Body of pancreas (tissue), 4 donors: ENCODE results near the gene KIAA0040. TPM values are rescaled to one million over a fixed set of nuclear protein-coding genes. Genes with fewer than 3 reads are reported as not detected.

Experiments used
- ATAC-seq: fragments of 150-250 bp; one replicate; pipeline ENCODE4 v1.9.1; 2016
- DNase-seq, 4 donors: peaks; one replicate each; pipeline ENCODE4 v3.0.0-alpha.2; 2019
- H3K27ac ChIP-seq, 4 donors: fragments of 200-600 bp; sonication (generic); 1 replicate in 3 of 4; 2 replicates in 1 of 4; pipeline versions ENCODE4 v1.5.1 to v1.6.1; 2016 to 2019; ENCODE audit warnings: mild to moderate bottlenecking in 1 of 4, mixed read lengths in 1 of 4, moderate library complexity in 1 of 4
- H3K27me3 ChIP-seq, 2 donors: fragments of 200-600 bp; sonication (generic); one replicate each; pipeline ENCODE4 v1.6.0; 2016; ENCODE audit warnings: mild to moderate bottlenecking in 1 of 2
- H3K36me3 ChIP-seq, 2 donors: fragments of 200-600 bp; sonication (generic); replicated peaks in 1 of 2; 2 replicates each; pipeline ENCODE4 v1.5.1; 2016; ENCODE audit warnings: low read depth in 2 of 2; ENCODE audit not compliant: insufficient read depth in 1 of 2
- H3K4me1 ChIP-seq: fragments of 200-600 bp; sonication (generic); one replicate; pipeline ENCODE4 v1.6.0; 2016
- H3K4me3 ChIP-seq, 2 donors: fragments of 200-600 bp; sonication (generic); 1 replicate in 1 of 2; 2 replicates in 1 of 2; pipeline ENCODE4 v1.5.1; 2016 to 2019
- H3K9me3 ChIP-seq, 3 donors: fragments of 200-600 bp; sonication (generic); 1 replicate in 2 of 3; 2 replicates in 1 of 3; pipeline ENCODE4 v1.5.1; 2016
- POLR2A ChIP-seq, 3 donors: fragments of 450-650 bp; IDR thresholded peaks; one replicate each; pipeline ENCODE4 v1.6.1; 2016; ENCODE audit warnings: antibody characterized with exemption in 3 of 3, mild to moderate bottlenecking in 2 of 3
- WGBS, 2 donors: methylation state at CpG; one replicate each; pipeline ENCODE4 v1.1.5; 2017; 5-methylcytosine and 5-hydroxymethylcytosine counted together
- intact Hi-C: fragments of 100-400 bp; cut with DNase I; formaldehyde crosslinking; loops from one replicate; pipeline ENCODE4 v1.15.1; 2023
- total RNA-seq, 2 donors: library from RNA; depleted of rRNA; stranded (reverse); fragments of >200 nt; gene quantifications; one replicate each; pipeline ENCODE4 v1.1.0, GENCODE V29; 2016
- TF ChIP-seq, protein P1 (sequence below), 7 experiments: fragments of 450-650 bp in 4 of 7; fragments of 200-600 bp in 3 of 7; sonication (generic) in 3 of 7; IDR thresholded peaks; one replicate each; pipeline ENCODE4 v1.5.1; 2016 to 2019; ENCODE audit warnings: antibody characterized with exemption in 7 of 7

The KIAA0040 gene
- total RNA-seq, 2 donors from 2014 or later: 10.1 to 29.7 TPM

DNA sequence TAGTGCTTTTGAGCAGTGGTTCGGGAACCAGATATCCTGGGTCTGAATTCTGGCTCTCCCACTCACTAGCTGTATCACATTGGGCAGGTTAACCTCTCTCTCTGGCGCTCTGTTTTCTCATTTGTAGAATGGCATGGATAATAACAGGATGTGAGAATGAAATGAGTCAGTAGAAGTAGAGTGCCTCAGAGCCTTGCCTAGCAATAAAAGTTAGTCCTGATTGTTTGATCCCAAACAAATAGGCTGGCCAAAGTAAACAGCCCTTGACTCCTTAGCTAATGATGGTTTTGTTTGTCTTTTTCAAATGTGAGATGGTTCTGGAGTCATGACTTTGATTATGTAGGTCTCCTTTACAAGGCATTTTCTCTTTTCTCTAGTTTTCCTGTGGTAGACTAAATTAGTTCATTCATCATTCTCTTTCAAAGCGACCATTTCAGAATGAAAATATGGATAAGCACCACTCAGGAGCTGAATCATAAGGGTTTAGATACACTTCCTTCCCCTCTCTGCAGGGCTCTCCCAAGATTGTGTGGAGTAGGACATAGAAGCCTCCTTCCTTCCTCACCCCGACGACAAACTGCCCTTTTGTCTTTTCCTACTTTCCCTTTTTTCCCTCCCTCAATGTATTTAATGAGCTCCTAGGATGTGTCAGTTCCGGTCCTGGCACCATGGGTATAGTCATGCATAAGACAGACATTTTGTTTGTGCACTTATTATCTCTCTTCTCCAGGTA, 23.1 kb downstream of the KIAA0040 start:
- no peak for TF ChIP-seq POLR2A (IDR thresholded peaks at IDR 0.05)
- TF ChIP-seq, protein P1, sequence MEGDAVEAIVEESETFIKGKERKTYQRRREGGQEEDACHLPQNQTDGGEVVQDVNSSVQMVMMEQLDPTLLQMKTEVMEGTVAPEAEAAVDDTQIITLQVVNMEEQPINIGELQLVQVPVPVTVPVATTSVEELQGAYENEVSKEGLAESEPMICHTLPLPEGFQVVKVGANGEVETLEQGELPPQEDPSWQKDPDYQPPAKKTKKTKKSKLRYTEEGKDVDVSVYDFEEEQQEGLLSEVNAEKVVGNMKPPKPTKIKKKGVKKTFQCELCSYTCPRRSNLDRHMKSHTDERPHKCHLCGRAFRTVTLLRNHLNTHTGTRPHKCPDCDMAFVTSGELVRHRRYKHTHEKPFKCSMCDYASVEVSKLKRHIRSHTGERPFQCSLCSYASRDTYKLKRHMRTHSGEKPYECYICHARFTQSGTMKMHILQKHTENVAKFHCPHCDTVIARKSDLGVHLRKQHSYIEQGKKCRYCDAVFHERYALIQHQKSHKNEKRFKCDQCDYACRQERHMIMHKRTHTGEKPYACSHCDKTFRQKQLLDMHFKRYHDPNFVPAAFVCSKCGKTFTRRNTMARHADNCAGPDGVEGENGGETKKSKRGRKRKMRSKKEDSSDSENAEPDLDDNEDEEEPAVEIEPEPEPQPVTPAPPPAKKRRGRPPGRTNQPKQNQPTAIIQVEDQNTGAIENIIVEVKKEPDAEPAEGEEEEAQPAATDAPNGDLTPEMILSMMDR (IDR thresholded peaks at IDR 0.05): no peak
- Histone ChIP-seq H3K27ac (peak overlapping the region in 1 of 4 donors; percentile 12), H3K4me1 (peaks cover 22% of the 10 kb centered on the region), H3K9me3 (no peaks in the 10 kb centered on the region), H3K36me3 (peaks cover 0 to 6% of the 10 kb centered on the region in 2 donors), H3K4me3 (no peak overlapping the region), H3K27me3 (no peaks in the 10 kb centered on the region)
- DNase-seq: no peak
- intact Hi-C loops: no loop called here
- 81 to 85% methylated on average over 6 of the region's 6 CpGs for WGBS, 2 donors
- peak; percentile 43 for ATAC-seq

- no peak for TF ChIP-seq POLR2A (IDR thresholded peaks at IDR 0.05)
- TF ChIP-seq, protein P1 (IDR thresholded peaks at IDR 0.05): no peak
- peaks cover 0 to 8% of the 10 kb centered on the region in 2 donors for H3K36me3 ChIP-seq
- intact Hi-C loops: no loop called here
Observed at GRCh38 chr1:175168782-175169181, 23.8 kb downstream of the KIAA0040 start.

DNA sequence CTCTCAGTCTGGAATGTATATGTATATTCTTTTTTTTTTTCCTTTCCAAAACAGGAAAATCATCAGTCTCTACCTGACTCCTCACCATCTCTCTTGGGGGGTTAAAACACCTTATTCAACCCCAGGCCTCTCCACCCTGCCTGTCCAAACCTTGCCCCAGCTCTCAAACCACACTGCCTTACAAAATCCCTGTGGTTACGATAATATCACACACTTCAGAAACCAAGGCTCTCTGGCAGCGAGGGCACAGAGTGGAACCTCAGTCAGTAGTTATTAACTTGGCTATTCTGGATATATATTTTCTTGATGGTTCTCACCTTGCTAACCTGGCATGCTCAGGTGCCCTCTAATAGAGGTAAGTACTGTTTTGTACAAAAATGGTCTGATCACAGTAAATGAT, 24.7 kb downstream of the KIAA0040 start:
- H3K36me3 ChIP-seq: peaks cover 0 to 13% of the 10 kb centered on the region in 2 donors
- peaks cover 22% of the 10 kb centered on the region for H3K4me1 ChIP-seq
- H3K4me3 ChIP-seq: no peak overlapping the region
- no peaks in the 10 kb centered on the region for H3K9me3 ChIP-seq
- H3K27me3 ChIP-seq: no peaks in the 10 kb centered on the region
- H3K27ac ChIP-seq: no peak overlapping the region
- intact Hi-C loops: no loop called here
- DNase-seq (no peak), ATAC-seq (no peak)
- WGBS, 2 donors: 69 to 100% methylated on average over 2 of the region's 2 CpGs
- TF ChIP-seq POLR2A (IDR thresholded peaks at IDR 0.05): no peak
- TF ChIP-seq, protein P1 (IDR thresholded peaks at IDR 0.05): no peak

More at GRCh38 chr1:175168782-175169181, 23.8 kb downstream of the KIAA0040 start:
- H3K27me3 ChIP-seq: no peaks in the 10 kb centered on the region
- H3K9me3 ChIP-seq: no peaks in the 10 kb centered on the region
- no peak for ATAC-seq
- H3K27ac ChIP-seq: peak overlapping the region in 1 of 4 donors; percentile 12
- no peak for DNase-seq
- WGBS, 2 donors: 90% methylated on average over 4 of the region's 4 CpGs
- H3K4me1 ChIP-seq: peaks cover 22% of the 10 kb centered on the region
- H3K4me3 ChIP-seq: no peak overlapping the region

GRCh38 chr1:175166746-175167145, 25.8 kb downstream of the KIAA0040 start:
- Histone ChIP-seq H3K9me3 (no peaks in the 10 kb centered on the region), H3K27me3 (no peaks in the 10 kb centered on the region), H3K4me1 (peaks cover 17% of the 10 kb centered on the region), H3K4me3 (no peak overlapping the region), H3K27ac (no peak overlapping the region), H3K36me3 (peaks cover 0 to 16% of the 10 kb centered on the region in 2 donors)
- no peak for ATAC-seq
- TF ChIP-seq, protein P1 (IDR thresholded peaks at IDR 0.05): no peak
- no peak for TF ChIP-seq POLR2A (IDR thresholded peaks at IDR 0.05)
- intact Hi-C loops: no loop called here
- 87 to 94% methylated on average over 5 of the region's 5 CpGs for WGBS, 2 donors
- no peak for DNase-seq

GRCh38 chr1:175164751-175165150, 27.8 kb downstream of the KIAA0040 start:
- intact Hi-C loops: no loop called here
- no peaks in the 10 kb centered on the region for H3K27me3 ChIP-seq
- no peak for DNase-seq
- H3K4me1 ChIP-seq: peaks cover 13% of the 10 kb centered on the region
- 82 to 92% methylated on average over 2 of the region's 2 CpGs for WGBS, 2 donors
- H3K27ac ChIP-seq: no peak overlapping the region
- no peak for ATAC-seq
- H3K36me3 ChIP-seq: peaks cover 0 to 29% of the 10 kb centered on the region in 2 donors
- H3K9me3 ChIP-seq: no peaks in the 10 kb centered on the region
- TF ChIP-seq, protein P1 (IDR thresholded peaks at IDR 0.05): no peak
- no peak for TF ChIP-seq POLR2A (IDR thresholded peaks at IDR 0.05)
- H3K4me3 ChIP-seq: no peak overlapping the region
